ENCODE data around the gene RRP36.

Gene RRP36

DNA sequence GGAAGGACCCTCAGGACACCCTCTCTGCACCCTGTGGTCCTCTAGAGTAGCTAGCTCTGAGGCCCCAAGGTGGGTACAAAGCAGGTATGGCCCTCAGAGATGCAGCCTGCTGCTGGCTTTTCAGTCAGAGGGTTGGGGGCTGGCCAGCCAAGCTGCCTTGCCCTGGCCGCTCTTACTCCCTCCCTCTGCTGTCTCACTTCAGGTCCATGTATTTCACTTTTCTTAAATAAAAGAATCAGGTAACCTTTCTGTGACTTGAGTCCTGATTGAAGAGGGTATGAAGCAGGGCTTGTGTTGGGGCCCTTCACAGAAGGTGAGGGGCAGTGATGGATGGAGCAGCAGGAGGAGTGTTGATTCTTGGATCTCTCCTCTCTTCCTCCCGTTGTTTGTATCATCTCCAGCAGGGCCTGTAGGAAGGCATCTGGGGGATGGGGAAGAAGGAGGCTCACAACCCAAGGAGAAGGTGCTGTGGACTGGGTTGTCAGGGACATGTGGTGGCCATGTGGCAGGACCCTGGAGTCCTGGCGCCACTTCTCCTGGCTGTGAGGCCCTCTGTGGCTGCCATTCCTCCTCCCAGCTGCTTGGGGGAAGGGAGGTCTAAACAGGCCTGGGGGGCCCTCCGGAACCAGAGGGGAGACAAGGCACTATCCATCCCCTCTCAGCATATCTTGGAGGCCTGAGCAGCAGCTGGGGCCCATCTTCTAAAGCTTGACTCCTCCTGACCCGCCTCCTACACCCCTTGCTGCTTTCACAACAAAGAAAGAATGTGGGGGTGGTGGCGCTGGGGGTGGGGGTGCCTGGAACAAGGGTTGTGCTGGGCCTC, 53.6 kb downstream of the RRP36 start:
- no peak for DNase-seq

DNA sequence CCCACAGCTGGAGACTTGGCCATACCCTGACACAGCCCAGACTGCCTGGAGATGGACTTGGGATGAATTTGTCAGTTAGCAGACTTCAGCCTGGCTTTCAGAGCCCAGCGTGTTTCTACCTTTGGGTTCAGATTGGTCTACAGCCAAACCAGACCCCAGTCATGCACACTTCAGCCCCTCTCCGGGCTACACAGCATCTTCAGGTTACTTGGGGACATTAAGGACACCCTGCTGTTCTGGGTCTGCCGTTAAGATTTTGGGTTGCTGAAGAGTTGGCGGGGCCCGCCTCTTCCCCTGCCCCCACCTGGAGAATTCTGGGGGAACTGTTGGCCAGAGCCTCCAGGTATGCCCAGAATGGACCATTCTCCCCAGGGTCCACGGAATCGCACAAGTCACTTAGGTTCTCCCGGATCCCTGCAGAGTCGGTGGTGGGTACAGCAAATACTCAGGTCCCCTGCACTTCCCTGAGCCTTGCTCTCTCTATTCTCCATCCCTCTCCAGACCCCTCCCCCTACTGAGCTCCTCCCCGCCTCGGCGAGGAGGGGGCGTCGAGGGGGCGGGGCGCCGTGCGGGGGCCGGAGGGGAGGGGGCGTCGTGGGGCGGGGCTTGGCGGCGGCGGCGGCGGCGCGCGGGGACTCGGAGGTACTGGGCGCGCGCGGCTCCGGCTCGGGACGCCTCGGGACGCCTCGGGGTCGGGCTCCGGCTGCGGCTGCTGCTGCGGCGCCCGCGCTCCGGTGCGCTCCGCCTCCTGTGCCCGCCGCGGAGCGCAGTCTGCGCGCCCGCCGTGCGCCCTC, 54.4 kb downstream of the RRP36 start, which contains the start of gene PTK7:
TSS of gene PTK7 (plus strand) at position 645 of the 794 bp plus-strand sequence. CDS start 175 bp downstream, outside the sequence.
- peak; percentile 75 for DNase-seq

DNA sequence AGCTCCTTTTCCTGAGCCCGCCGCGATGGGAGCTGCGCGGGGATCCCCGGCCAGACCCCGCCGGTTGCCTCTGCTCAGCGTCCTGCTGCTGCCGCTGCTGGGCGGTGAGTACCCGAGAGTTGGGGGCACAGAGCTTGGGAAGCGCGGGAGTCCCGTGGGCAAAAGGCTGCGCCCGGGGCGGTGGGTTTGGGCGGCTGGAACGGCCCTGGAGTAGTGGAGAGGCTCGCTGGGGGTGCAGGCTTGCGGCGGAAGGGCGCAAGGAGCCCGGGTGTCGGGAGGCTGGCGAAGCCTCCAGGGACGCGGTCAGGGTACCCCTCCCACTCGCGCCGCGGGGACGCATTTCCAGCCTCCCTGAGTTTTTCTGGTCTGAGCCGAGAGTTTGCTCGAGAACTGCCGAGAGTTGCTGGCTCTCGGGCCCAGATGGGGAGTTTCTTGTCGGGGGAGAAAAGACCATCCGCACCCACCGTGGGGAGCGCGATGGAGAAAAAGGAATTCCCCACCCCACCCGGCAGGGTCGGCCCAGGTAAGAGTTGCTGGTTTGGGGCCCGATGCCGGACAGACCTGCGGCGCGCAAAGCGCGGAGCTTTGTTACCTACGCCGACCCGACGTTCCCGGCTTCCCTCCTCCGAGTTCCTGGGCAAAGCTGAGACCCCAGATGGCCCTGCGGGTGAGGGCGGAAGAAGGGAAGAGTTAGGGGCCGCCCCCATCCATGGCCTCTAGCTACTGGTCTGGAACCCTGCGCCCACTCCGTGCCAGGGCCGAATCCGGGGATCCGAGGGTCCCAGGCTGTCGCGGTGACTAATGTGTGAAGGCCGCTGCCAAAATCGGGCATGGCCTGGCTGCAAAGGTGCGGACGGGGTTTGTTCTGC, 55.3 kb downstream of the RRP36 start:
- DNase-seq, result peak; percentile 31

DNA sequence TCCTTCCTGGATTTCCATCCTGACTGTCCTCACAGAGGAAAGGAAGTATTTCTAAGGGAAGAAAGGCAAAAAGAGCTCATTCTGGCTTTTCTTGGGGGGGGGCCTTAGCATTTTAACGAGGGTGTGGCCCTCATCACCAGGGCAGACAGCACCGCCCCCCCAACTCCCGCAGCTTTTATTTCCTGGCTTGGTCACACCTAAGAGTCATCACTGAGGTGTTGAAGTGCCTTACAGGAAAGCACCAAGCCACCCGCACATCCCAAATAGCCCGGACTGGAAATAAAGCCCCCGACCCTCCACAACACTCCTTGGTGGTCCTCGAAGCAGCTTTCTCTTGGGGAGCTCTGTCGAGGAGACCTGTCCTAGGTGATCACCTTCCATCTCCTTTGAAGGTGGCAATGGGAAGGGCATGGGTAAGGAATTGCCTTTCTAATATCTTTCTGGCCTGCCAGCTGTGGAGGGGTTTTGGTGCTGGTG, 55.9 kb downstream of the RRP36 start:
- DNase-seq, result no peak

DNA sequence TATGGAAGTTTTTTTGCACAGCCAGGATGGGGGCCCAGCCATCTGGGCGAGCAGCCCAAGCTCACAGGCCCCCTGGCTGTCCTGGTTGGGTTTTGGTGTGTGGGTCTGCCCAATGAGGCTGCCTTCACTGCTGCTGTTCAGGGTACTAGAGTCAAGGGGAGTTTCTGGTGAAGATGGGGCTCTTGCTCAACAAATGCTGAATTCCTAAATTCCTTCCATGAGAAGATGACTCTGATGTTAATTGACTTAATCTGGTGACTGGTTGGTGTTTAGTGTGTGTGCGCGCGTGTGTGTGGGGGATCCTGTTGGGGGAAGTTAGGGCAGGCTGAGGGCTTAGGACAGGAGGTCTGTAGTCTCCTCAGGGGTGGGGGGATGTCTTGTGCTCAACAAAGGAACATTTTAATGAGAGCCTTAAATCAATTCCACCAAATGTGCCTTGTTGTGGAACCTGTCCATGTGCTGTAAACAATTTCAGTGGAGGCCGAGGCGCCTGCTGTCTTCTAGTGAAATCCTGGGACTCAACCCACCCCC, 56.6 kb downstream of the RRP36 start:
- DNase-seq, result no peak

DNA sequence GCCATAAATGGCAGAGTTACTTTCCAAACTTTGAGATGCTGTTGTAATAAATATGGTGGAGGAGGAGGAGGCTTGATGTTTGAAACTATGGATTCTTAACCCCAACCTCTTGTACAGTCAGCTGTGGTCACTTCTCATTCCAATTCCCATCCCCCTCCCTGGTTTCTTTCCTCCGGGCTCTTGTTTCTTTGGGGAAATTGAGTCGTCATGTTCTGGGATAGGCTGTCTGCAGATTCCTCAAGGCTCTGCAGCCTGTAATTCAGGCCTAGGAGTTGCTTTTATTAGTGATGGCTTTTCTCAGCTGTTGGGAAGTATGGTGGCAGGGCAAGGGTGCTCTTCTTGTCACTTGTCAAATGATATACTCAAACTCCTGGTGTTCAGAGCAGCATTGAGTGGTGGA, 57.3 kb downstream of the RRP36 start:
- no peak for DNase-seq
